Retinal pigment epithelial cell (primary cell): ENCODE results near the gene PGGHG.
A peak's percentile ranks its signal among the peaks of the same experiment; 100 is the strongest.
"Not testable (repeated sequence)": the region's sequence is repeated elsewhere in the genome, so short reads cannot be mapped to it uniquely, and the experiment has no call there.

Source experiments
- DNase-seq: peaks from one replicate; pipeline ENCODE4 v3.0.0-alpha.2; 2010; ENCODE audit warnings: low read depth
- H3K4me3 ChIP-seq: 2 replicates; pipeline ENCODE4 v1.5.1; 2011; ENCODE audit warnings: mild to moderate bottlenecking, low read length, control low read depth, moderate library complexity
- CTCF ChIP-seq: conservative IDR thresholded peaks from 2 replicates; pipeline ENCODE4 v1.5.1; 2011; ENCODE audit warnings: low read depth, low read length, control low read depth, inconsistent platforms

PGGHG gene

GRCh38 chr11:316891-317301 is 28.0 kb downstream of the PGGHG start:
- no peak for DNase-seq
- TF ChIP-seq CTCF = no peak
- no peak overlapping the region for H3K4me3 ChIP-seq

GRCh38 chr11:317668-318404 is 28.9 kb downstream of the PGGHG start:
- not testable (repeated sequence) for H3K4me3 ChIP-seq, DNase-seq

GRCh38 chr11:318405-319120 is 29.6 kb downstream of the PGGHG start:
- H3K4me3 ChIP-seq = peak overlapping the region; percentile 41
- DNase-seq = not testable (repeated sequence)

- H3K4me3 ChIP-seq = peak overlapping the region; percentile 75
- not testable (repeated sequence) for DNase-seq
These were observed 30.4 kb downstream of the PGGHG start for GRCh38 chr11:319121-319887.

GRCh38 chr11:319888-320273 is 31.0 kb downstream of the PGGHG start:
- not testable (repeated sequence) for DNase-seq
- H3K4me3 ChIP-seq = peak overlapping the region; percentile 75

- no peak for DNase-seq
- H3K4me3 ChIP-seq = no peak overlapping the region
- TF ChIP-seq CTCF = no peak
These were observed 35.2 kb downstream of the PGGHG start for GRCh38 chr11:324156-324555.

- not testable (repeated sequence) for H3K4me3 ChIP-seq, DNase-seq
These were observed 35.9 kb downstream of the PGGHG start for GRCh38 chr11:324593-325517.

- H3K4me3 ChIP-seq = no peak overlapping the region
- DNase-seq = no peak
- no peak for TF ChIP-seq CTCF
These were observed 37.1 kb downstream of the PGGHG start for GRCh38 chr11:325796-326591.

GRCh38 chr11:326592-326841 is 37.6 kb downstream of the PGGHG start:
- no peak for DNase-seq
- no peak overlapping the region for H3K4me3 ChIP-seq
- no peak for TF ChIP-seq CTCF
